DLD1 (cell line): Measurements from ENCODE around the gene IKBKE.
"Not testable (repeated sequence)": the region's sequence is repeated elsewhere in the genome, so short reads cannot be mapped to it uniquely, and the experiment has no call there.

Source experiments
- in situ Hi-C: cut with HindIII; loops from 2 replicates; pipeline ENCODE4 v1.10.0; 2017; ENCODE audit warnings: low sequenced_read_pairs

IKBKE gene

DNA sequence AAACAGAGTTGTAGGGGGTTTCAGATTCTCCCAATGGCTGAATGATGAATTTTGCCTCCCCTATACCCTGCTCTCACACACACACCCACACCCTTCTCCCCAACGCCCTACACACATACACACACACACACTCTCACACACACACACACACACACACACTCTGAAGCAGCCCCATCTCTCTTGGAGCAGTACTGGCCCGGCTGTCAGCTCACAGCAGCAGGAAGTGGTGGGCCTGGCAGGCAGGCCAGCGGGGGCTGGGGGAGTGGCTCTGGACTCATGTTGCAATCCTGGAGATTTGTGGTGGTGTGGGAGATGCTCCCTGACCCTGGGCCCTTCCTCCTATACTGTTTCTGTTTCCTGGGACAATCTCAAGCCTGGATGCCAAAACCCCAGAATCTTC, 2.2 kb downstream of the IKBKE start:
- in situ Hi-C loops: no loop called here

DNA sequence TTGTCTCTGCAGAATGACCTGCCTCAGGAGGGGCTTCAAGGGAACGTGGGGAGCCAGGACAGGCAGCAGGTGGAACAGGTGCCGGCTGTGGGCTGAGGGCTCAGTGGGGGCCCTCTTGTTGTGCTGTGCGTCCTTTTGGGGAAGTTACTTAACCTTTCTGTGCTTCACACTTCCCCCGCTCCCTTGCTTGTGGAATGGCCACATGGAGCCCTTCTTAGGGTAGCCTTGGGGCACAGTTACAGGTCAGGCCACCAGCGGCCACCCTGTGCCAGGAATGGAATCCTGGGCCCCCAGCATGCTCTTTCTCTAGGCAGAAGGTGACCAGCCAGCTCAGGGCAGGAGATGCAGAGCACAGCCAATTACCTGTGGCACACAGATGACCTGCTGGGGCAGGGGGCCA, 2.6 kb downstream of the IKBKE start:
- in situ Hi-C loops: no loop called here

DNA sequence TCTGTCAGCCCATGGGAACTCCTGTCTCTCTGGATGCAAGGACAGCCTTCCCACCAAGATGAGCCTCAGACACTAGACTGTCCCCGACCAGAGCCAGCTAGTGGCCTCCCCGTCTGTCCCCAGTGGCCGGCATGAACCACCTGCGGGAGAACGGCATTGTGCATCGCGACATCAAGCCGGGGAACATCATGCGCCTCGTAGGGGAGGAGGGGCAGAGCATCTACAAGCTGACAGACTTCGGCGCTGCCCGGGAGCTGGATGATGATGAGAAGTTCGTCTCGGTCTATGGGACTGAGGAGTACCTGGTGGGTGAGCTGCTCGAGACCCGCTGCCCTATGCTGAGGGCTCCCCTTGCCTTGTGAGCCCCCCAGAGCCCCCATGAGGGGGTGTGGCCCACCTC, 5.8 kb downstream of the IKBKE start:
- in situ Hi-C loops: no loop called here

DNA sequence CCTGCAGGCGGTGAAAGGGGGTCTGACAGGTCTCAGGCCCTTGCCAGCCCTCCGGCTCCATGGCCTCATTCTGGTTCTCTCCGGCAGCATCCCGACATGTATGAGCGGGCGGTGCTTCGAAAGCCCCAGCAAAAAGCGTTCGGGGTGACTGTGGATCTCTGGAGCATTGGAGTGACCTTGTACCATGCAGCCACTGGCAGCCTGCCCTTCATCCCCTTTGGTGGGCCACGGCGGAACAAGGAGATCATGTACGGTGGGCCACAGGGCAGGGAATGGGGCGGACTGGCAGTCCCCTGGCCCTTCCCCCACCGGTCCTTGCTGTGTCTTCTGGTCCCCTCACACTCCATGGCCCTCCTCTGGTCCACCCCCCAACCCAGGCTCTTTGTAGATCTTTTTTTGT, 6.3 kb downstream of the IKBKE start:
- in situ Hi-C loops: no loop called here

DNA sequence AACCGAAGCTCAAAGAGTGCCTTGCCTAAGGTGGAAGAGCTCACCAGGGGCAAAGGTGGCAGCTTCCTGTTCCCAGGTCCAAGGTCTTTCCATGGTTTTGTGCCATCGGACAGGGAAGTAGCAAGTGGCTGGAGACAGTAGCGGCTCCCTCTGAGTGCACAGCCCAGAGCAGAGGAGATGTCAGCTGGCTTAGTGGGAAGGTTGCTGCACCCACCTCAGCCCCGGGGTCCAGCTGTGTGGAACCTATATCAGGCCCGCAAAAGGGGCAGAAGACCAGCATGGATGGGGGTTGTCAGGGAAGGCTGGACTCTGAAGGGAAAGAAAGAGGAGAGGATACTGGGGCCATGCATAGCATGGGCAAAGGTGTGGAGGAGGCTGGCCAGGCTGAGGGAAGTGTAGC, 6.8 kb downstream of the IKBKE start:
- in situ Hi-C loops: no loop called here

DNA sequence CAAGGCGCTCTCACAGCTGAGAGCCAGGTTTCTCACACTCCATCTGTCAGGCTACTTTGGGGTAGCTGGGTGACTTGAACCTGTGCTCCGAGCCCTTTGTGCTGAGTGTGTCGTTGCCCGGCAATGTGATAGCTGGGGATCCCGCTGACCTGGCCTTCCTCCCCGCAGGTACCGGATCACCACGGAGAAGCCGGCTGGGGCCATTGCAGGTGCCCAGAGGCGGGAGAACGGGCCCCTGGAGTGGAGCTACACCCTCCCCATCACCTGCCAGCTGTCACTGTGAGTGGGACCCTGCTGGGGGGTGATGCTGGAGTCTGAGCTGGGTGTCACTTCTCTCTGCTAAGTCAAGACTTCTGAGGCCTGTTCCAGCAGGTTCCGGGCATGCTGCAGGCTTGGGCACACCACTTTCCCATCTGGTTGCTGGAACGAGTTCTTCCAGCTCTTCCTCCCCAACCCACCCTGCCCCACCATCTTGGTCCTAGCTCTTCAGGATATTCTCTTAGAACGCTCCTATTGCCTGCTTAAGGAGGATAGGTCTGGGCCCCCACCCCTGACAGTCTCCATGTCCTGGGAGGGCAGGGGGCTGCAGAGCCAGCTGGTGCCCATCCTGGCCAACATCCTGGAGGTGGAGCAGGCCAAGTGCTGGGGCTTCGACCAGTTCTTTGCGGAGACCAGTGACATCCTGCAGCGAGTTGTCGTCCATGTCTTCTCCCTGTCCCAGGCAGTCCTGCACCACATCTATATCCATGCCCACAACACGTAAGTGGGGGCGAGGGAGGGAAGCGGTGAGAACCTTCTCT, 7.5 kb downstream of the IKBKE start:
- in situ Hi-C loops: no loop called here

DNA sequence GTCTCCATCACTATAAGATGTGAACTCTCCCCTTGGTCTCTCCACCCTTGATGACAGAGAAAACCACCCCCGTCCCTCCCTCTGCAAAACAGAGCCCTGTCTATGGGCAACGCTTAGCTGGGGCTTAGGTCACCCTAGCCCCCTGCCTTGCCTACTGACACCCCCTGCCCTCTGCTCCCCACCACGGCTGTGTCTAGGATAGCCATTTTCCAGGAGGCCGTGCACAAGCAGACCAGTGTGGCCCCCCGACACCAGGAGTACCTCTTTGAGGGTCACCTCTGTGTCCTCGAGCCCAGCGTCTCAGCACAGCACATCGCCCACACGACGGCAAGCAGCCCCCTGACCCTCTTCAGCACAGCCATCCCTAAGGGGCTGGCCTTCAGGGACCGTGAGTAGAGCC, 8.5 kb downstream of the IKBKE start:
- in situ Hi-C loops: no loop called here

DNA sequence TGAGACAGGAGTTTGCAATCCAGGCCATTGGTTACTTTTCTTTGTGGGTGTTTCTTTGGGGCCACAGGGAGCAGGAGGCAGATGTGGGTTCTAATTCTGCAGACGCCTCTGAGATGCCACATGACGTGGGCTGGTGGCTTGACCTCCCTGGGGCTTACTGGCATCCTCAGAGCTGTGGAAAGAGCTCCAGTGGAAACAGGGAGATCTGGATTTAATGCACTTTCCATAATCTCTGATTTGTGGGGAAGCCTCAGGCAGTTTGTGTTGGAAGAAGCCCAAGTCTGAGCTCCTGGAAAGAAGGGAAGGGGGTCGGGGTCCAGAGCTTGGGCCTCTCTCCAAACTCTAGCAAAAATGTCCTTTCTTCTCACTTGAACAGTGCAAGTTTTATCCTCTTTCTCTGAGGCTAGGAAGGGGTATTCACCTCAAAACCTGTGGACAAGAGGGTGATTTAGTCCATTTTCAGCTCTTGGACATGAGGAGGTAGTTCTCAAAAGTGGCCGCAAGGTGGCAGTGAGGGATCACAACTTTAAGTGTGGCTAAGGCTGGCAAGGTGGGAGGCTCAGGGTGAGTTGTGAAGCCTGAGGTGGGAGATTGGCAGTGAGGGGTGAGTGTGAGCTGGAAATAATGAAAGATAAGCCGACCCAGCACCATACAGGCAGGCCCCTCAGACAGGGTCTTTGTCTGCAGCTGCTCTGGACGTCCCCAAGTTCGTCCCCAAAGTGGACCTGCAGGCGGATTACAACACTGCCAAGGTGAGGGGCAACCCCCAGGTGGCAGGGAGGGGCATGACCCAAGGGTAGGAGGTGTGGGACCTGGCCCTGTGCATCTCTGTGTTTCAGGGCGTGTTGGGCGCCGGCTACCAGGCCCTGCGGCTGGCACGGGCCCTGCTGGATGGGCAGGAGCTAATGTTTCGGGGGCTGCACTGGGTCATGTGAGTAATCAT, 9.2 kb downstream of the IKBKE start:
- in situ Hi-C loops: no loop called here

DNA sequence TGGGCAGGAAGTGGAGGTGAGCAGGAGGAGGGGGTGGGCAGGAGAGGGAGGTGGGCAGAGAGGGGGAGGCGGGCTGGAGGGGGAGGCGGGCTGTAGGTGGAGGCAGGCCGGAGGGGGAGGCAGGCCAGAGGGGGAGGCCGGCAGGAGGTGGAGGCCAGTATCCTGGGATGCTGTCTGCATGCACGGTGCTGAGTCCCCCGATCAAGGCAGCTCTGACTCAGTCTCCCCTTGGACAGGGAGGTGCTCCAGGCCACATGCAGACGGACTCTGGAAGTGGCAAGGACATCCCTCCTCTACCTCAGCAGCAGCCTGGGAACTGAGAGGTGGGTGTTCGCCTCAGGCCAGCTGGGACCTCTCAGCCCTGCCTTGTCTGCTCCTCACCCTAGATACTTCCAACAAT, 9.9 kb downstream of the IKBKE start:
- in situ Hi-C loops: no loop called here

DNA sequence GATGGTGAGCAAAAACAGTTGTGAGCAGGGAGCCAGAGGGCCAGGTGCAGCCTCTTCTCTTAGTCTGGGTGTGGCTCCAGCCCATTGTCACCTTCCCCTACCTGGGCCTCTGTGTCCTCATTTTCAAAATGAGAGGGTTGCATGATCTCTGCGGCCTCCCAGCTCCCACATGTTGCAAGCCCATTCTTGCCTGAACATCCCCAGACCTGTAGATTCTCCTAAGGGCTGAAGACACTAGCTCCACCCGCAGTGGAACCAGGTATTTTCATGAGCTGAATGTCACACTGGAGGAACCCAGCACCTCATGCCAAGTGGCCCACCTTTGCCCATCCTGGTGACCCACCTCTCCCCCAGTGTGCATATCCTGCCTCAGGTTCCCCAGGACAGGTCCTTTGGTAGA, 12.3 kb downstream of the IKBKE start:
- in situ Hi-C loops: no loop called here

DNA sequence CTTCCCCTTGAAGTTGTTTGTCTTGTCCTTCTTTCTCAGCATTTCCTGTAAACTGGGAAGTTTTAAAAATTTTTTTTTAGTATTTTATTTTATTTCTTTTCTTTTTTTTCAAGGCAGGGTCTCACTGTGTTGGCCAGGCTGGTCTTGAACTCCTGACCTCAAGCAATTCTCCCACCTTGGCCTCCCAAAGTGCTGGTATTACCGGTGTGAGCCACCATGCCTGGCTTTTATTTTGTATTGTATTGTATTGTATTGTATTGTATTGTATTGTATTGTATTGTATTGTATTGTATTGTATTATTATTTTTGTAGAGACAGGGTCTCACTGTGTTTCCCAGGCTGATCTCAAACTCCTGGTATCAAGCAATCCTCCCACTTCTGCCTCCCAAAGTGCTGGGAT, 13.6 kb downstream of the IKBKE start:
- in situ Hi-C loops: not testable (repeated sequence)

DNA sequence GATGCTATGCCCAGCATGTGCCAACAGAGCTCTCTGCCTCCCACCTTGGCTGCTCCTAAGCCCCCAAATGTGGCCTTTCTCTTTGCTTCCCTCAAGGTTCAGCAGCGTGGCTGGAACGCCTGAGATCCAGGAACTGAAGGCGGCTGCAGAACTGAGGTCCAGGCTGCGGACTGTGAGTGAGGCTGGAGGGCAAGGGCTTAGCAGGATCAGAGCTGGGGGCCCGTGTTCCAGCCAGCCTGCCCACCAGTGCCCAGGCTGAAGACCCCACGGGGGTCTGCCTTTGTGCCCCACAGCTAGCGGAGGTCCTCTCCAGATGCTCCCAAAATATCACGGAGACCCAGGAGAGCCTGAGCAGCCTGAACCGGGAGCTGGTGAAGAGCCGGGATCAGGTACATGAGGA, 14.6 kb downstream of the IKBKE start:
- in situ Hi-C loops: no loop called here

DNA sequence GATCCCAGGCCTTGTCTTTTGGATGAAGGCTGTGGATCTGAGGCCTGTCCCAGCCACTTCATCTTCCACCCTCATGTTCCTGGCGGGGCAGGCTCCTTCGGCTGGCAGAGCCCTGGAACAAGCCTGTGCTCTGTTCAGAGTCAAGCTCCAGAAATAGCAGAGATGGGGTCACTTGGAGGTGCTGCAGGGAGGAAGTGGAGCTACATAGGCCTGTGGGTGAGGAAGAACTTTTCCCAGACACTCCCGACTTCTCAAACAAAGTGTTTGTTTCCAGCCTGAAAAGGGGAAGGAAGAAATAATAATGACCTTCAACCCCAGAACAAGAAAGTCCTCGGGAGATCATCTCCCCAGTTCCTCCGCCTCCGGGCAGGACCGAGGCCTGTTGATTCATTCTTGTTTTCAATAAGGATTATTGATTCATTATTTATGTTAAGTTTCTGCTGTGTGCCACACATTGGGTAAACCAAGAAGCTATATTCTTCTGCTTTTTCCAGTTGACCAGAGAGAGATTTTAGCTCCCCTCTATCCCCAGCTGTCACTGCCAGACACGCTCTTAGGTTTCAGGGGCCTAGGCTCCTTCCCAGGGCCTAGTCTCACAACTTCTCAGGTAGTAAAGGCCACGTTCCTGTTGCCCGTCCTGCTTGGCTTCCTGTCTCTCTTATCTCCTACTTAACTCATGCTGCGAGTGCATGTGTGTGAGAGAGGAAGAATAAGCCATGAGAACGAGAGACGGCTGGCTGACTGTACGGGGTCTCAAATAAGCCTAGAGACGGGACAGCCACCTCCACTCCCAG, 16.9 kb downstream of the IKBKE start:
- in situ Hi-C loops: no loop called here

DNA sequence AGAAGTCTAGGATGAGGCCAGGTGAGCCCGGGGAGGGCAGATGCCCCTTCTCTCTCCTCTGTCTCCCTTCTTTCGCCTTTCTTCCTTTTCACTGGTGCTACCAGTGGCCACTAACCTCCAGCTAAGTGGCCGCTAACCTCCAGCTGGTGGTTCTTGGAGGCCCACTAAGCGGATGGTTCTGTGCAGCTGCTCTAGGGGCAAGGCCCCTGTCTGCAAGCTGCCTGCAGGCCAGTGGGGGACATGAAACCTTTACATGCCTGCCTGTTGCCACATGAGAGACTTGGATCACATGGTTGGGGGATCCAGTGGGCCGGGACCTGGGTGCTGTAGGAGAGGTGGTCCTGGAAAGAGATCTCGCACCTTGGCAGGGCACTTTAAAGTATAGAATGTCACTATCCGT, 17.7 kb downstream of the IKBKE start:
- in situ Hi-C loops: no loop called here

DNA sequence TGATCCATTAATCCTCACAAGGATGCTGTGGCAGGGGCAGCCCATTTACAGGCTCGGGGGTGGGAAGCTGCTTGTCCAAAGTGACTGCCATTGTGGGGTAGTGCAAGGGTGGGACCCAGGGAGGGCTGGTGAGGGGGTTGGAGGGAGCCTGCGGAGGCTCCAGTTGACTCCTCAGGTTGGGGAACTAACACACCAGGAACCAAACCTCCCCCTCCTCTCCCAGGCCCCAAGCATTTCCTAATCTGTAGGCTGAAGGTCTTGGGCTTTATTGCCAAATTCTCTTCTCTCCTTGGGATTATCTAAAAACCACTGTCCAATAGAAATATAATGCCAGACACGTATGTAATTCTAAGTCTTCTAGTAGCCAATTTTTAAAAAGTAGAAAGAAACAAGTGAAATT, 18.2 kb downstream of the IKBKE start:
- in situ Hi-C loops: no loop called here

DNA sequence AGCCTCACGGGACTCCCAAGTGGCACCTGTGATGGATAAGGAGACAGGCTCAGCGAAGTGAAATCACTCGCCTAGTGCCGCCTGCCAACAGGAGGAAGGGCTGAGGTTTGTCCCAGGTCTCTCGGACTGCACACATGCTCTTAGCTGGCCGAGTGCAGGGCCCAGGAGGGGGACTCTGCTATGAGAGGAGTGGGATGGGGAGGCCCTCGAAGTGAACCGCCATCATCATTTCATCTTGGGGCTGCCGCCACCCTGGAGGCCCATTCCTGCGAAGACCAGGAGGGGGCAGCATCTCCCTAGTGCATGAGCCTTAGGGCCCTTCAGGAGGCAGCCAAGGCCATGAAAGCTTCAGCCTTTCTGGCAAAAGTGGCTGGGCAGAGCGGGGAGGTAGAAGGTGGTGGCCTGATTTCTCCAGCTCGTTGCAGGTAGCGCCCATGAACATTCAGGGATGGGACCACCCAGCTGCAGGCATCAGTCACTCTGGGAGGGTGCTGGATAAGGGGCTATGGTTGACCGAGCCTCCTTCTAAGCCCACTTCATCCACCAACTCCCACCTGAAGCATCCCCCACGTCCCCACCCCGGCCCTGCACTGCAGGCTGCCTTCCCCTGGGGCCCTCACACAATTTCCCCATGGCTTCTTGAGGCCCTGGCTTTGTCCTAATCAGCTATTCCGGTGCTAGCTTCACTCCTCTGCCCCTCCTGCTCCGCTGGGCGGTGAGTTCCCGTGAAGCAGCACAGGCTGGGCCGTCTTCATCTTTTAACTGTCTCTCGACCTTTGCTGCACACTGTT, 19.9 kb downstream of the IKBKE start:
- in situ Hi-C loops: loop anchor here (5.0 kb wide), 1 partner anchor 82 kb away; no protein-coding TSS in a partner anchor

DNA sequence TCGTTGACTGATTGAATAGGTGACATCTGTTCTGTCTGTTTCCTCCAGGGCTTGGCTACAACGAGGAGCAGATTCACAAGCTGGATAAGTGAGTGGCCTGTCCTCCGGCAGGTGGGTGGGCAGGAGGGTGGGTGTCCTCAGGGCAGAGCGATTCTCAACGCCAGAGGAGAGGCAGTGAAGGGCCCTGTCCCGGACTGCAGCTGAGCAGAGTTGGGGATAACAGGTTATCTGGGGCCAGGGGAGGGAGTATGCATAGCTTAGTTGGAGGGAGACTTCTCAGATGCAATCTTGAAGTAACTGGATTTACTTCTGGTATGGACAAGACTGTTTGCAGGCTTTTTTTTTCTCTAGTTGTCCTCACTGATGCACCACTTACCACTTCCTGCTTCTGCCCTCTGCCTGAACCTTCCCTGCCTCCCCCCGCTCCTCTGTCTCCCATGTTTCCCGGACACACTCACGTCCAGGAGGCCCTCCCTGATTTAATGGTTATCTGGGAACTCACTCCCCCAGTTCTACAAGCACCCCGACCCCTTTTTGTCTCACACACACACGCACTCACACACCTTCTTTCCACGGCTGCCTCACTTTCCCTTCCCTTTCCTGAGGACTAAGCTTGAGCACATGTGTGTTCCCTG, 20.6 kb downstream of the IKBKE start:
- in situ Hi-C loops: loop anchor here (5.0 kb wide), 1 partner anchor 81 kb away; no protein-coding TSS in a partner anchor

DNA sequence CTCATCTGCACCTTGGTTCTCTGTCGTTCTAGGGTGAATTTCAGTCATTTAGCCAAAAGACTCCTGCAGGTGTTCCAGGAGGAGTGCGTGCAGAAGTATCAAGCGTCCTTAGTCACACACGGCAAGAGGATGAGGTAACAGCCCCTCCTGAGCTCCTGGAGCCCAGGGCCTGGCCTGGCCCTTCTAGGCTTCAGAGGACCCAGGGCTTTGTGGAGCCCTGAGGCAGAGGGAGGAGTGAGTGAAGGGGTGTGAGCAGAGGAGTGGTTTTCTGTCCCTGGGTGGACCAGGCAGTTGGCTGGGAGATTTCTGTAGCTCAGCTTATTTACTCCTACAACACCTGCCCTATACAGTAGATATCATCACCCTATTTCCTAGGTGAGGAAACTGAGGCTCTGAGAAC, 21.3 kb downstream of the IKBKE start:
- in situ Hi-C loops: loop anchor here (5.0 kb wide), 1 partner anchor 81 kb away; no protein-coding TSS in a partner anchor

DNA sequence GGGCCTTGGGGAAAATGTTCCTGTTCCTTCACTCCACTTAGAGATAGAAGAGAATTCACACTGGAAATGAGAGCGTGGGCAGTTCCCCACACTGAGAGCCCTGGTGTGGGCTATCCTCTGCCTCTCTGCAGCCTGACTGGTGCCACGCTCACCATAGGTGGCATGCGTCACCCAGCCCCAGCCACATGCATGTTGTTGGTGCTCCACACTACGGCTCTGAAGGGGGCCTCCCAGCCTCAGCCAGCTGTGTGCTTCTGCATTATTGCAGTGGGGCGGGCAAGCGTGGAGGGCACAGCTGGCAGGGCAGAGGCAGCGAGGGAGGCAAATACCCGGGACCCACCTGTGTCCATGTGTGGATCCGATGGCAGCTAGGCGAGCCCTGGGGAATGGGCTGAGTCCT, 22.3 kb downstream of the IKBKE start:
- in situ Hi-C loops: loop anchor here (5.0 kb wide), 1 partner anchor 80 kb away; no protein-coding TSS in a partner anchor

DNA sequence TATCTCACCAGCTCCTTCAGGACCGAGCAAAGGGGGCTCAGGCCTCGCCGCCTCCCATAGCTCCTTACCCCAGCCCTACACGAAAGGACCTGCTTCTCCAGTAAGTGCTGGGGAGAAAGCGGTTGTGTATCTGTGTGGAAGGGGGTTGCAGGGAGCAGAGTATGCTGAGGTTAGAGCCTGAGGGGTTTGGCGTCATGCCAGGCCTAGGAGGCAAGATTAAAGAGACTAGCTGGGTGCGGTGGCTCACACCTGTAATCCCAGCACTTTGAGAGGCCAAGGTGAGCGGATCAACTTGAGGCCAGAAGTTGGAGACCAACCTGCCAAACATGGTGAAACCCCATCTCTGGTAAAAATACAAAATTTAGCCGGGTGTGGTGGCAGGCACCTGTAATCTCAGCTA, 23.0 kb downstream of the IKBKE start:
- in situ Hi-C loops: loop anchor here (5.0 kb wide), 1 partner anchor 79 kb away; no protein-coding TSS in a partner anchor
